K562 (cell line): ENCODE measurements around the gene IFNGR1. TPM values are rescaled to one million over a fixed set of nuclear protein-coding genes. Genes with fewer than 3 reads are reported as not detected.

Source experiments
- ATAC-seq: fragments of 200-7000 bp; cut with Tn5 transposase; 3 replicates; pipeline ENCODE4 v1.9.1; 2020; ENCODE audit warnings: moderate library complexity
- BruUV-seq: library from RNA; stranded (reverse); fragments of 400-500 nt; replicated peaks from 2 replicates; lab custom pipeline; 2021; lab: Mats Ljungman, UMichigan
- CTCF ChIA-PET: fragments of 300-600 bp; formaldehyde crosslinking; extraction: SDS; loops from one replicate; lab custom pipeline; 2021; ENCODE audit warnings: low intra/inter-chr PET ratio; lab: Yijun Ruan, JAX
- POLR2A ChIA-PET: fragments of 300-600, 350-650 bp; sonication (Branson Sonifier 250); formaldehyde crosslinking; extraction: SDS; loops from one replicate; lab custom pipeline; 2021; ENCODE audit warnings: antibody characterized with exemption, inconsistent platforms; lab: Yijun Ruan, JAX
- DNase-seq, 4 experiments: peaks; one replicate each; pipeline versions ENCODE4 v3.0.0 to v3.0.0-alpha.2; 2011 to 2018; ENCODE audit warnings: low spot score in 3 of 4, mixed read lengths in 3 of 4; ENCODE audit errors: extremely low read depth in 1 of 4
- FAIRE-seq: peaks from 2 replicates; lab custom pipeline; 2011; peaks lifted over from hg19 to GRCh38; lab: Jason Lieb, UNC
- H2AFZ ChIP-seq: 2 replicates; pipeline ENCODE4 v1.6.0; 2011; ENCODE audit warnings: low read depth, low read length, control low read depth, inconsistent platforms
- H3K27ac ChIP-seq: fragments of 200-600 bp; 3 replicates; pipeline ENCODE4 v1.8.0; 2011; ENCODE audit warnings: low read depth, mild to moderate bottlenecking, control low read depth, inconsistent platforms, low read length, moderate library complexity, mixed read lengths; ENCODE audit errors: extremely low read depth
- H3K27me3 ChIP-seq, 2 experiments: fragments of 300-600 bp in 1 of 2; 2 replicates in 1 of 2; 3 replicates in 1 of 2; pipeline versions ENCODE4 v1.6.0 to v1.8.0; 2011; ENCODE audit warnings: inconsistent platforms in 2 of 2, low read length in 2 of 2, mild to moderate bottlenecking in 1 of 2, mixed read lengths in 1 of 2, moderate library complexity in 1 of 2; ENCODE audit not compliant: control insufficient read depth in 2 of 2, insufficient read depth in 2 of 2
- H3K36me3 ChIP-seq: fragments of 300-600 bp; 3 replicates; pipeline ENCODE4 v1.8.0; 2011; ENCODE audit warnings: mild to moderate bottlenecking, low read length, inconsistent platforms; ENCODE audit not compliant: control insufficient read depth, insufficient read depth
- H3K4me1 ChIP-seq, 2 experiments: fragments of 200-600 bp in 1 of 2; replicated peaks in 1 of 2; 2 replicates in 1 of 2; 3 replicates in 1 of 2; pipeline versions ENCODE4 v1.5.1 to v1.8.0; 2011; ENCODE audit warnings: inconsistent platforms in 2 of 2, low read length in 2 of 2, mild to moderate bottlenecking in 1 of 2, mixed read lengths in 1 of 2, moderate library complexity in 1 of 2; ENCODE audit not compliant: control insufficient read depth in 2 of 2, insufficient read depth in 2 of 2
- H3K4me2 ChIP-seq: 2 replicates; pipeline ENCODE4 v1.6.1; 2011; ENCODE audit warnings: low read length, control low read depth, inconsistent platforms, mixed read lengths; ENCODE audit not compliant: insufficient read depth
- H3K4me3 ChIP-seq: fragments of 200-600 bp; sonication (generic), shearing (Covaris generic); 2 replicates; pipeline ENCODE4 v1.5.1; 2016; ENCODE audit warnings: control low read depth, inconsistent platforms
- H3K79me2 ChIP-seq: fragments of 200-600 bp; 3 replicates; pipeline ENCODE4 v1.8.0; 2011; ENCODE audit warnings: low read length, inconsistent platforms; ENCODE audit not compliant: control insufficient read depth, insufficient read depth
- H3K9ac ChIP-seq, 2 experiments: 2 replicates each; pipeline versions ENCODE4 v1.6.0 to v1.6.1; 2011; ENCODE audit warnings: low read depth in 2 of 2, low read length in 2 of 2, control low read depth in 1 of 2, inconsistent platforms in 1 of 2, mild to moderate bottlenecking in 1 of 2, mixed read lengths in 1 of 2; ENCODE audit not compliant: insufficient read depth in 1 of 2
- H3K9me1 ChIP-seq: one replicate; pipeline ENCODE4 v1.6.0; 2011; ENCODE audit warnings: inconsistent platforms, mild to moderate bottlenecking, low read length, moderate library complexity; ENCODE audit not compliant: control insufficient read depth, insufficient read depth
- H3K9me3 ChIP-seq: replicated peaks from 2 replicates; pipeline ENCODE4 v1.5.1; 2011; ENCODE audit warnings: low read depth, low read length, inconsistent platforms; ENCODE audit not compliant: control insufficient read depth, insufficient read depth
- H4K20me1 ChIP-seq: replicated peaks from 2 replicates; pipeline ENCODE4 v1.6.1; 2011; ENCODE audit warnings: low read length, inconsistent platforms, mixed read lengths; ENCODE audit not compliant: control insufficient read depth, insufficient read depth
- CAMTA2 ChIP-seq: fragments of 250-450 bp; sonication (Bioruptor Pico); conservative IDR thresholded peaks from 2 replicates; pipeline ENCODE4 v1.5.1; 2022
- CHD1 ChIP-seq: fragments of 200-600 bp; sonication (generic); IDR thresholded peaks from one replicate; pipeline ENCODE4 v1.6.1; 2012; ENCODE audit warnings: mild to moderate bottlenecking, moderate library complexity, low read length, inconsistent platforms
- GATAD2A ChIP-seq: fragments of 450-650 bp; IDR thresholded peaks from 2 replicates; pipeline ENCODE4 v1.6.1; 2017
- HMBOX1 ChIP-seq: sonication (generic); IDR thresholded peaks from 2 replicates; pipeline ENCODE4 v1.6.1; 2016
- HNRNPLL ChIP-seq: fragments of 200-400 bp; formaldehyde crosslinking; IDR thresholded peaks from 2 replicates; pipeline ENCODE4 v1.6.1; 2017; ENCODE audit warnings: low read length, low read depth, mild to moderate bottlenecking; ENCODE audit not compliant: poor library complexity, severe bottlenecking
- IFI16 ChIP-seq: fragments of 250-450 bp; sonication (Bioruptor Pico); IDR thresholded peaks from 2 replicates; pipeline ENCODE4 v2.1.2; 2022; ENCODE audit warnings: mild to moderate bottlenecking, inconsistent platforms
- MYNN ChIP-seq, 2 experiments: sonication (generic); formaldehyde crosslinking in 1 of 2; IDR thresholded peaks; 2 replicates each; pipeline versions ENCODE4 v1.5.0 to v1.6.1; 2016 to 2020; ENCODE audit warnings: antibody characterized with exemption in 1 of 2, missing genetic modification reagents in 1 of 2
- PBX2 ChIP-seq, 2 experiments: IDR thresholded peaks in 1 of 2; conservative IDR thresholded peaks in 1 of 2; 2 replicates each; pipeline ENCODE4 v1.6.1; 2016; ENCODE audit warnings: low read depth in 2 of 2, mild to moderate bottlenecking in 1 of 2, missing compliant biosample characterization in 1 of 2, missing genetic modification characterization in 1 of 2, moderate library complexity in 1 of 2
- SAP30 ChIP-seq: fragments of 200-600 bp; sonication (generic); IDR thresholded peaks from 2 replicates; pipeline ENCODE4 v1.6.1; 2012; ENCODE audit warnings: borderline replicate concordance, low read depth, mild to moderate bottlenecking, moderate library complexity, low read length, control low read depth, inconsistent platforms; ENCODE audit not compliant: insufficient read depth, poor library complexity, severe bottlenecking
- TCF3 ChIP-seq: sonication (generic); formaldehyde crosslinking; IDR thresholded peaks from 2 replicates; pipeline ENCODE4 v1.4.0; 2020; ENCODE audit warnings: mild to moderate bottlenecking, missing genetic modification reagents
- ZFP91 ChIP-seq: sonication (generic); formaldehyde crosslinking; IDR thresholded peaks from 2 replicates; pipeline ENCODE4 v1.8.0; 2022; ENCODE audit warnings: mild to moderate bottlenecking, missing genetic modification reagents
- ZNF354B ChIP-seq: fragments of 250-450 bp; sonication (Bioruptor Pico); IDR thresholded peaks from 2 replicates; pipeline ENCODE4 v1.4.0; 2020
- ZNF766 ChIP-seq: fragments of 200-800 bp; sonication (Bioruptor generic); conservative IDR thresholded peaks from 2 replicates; pipeline ENCODE4 v1.6.1; 2016; ENCODE audit warnings: missing genetic modification characterization, missing compliant biosample characterization
- WGBS: fragments of 100-300 bp; shearing (Covaris generic); methylation state at CpG from one replicate; pipeline ENCODE4 v1.1.6; 2016; ENCODE audit warnings: low coverage, mixed read lengths; ENCODE audit not compliant: insufficient coverage; ENCODE audit errors: missing lambda C conversion rate; 5-methylcytosine and 5-hydroxymethylcytosine counted together
- in situ Hi-C: fragments of 300-500 bp; cut with MboI; formaldehyde crosslinking; loops from 4 replicates; pipeline ENCODE4 v1.15.0; 2018; ENCODE audit warnings: inconsistent platforms, mixed read lengths
- intact Hi-C: fragments of 100-400 bp; cut with micrococcal nuclease; formaldehyde crosslinking; loops from 2 replicates; pipeline ENCODE4 v1.14.2; 2022
- polyA plus RNA-seq, 8 experiments: library from polyadenylated mRNA; depleted of rRNA in 4 of 8; stranded (reverse) in 5 of 8; unstranded in 3 of 8; fragments of >200 nt; fragmentation: Nextera tagmentation in 2 of 8; fragmentation: Illumina TruSeq in 1 of 8; extraction: Ambion mirVana in 2 of 8; extraction: Trizol in 1 of 8; gene quantifications; 2 replicates each; pipeline versions ENCODE4 v1.2.1 to v1.2.3, GENCODE V29; 2011 to 2014; ENCODE audit warnings: inconsistent platforms in 1 of 8, missing spikeins in 1 of 8
- total RNA-seq, 7 experiments: library from RNA; depleted of rRNA in 6 of 7; stranded (reverse); fragments of >200 nt in 6 of 7; fragmentation: Illumina TruSeq in 2 of 7; extraction: Trizol in 2 of 7; gene quantifications; 2 replicates each; pipeline versions ENCODE4 v1.2.1 to v1.2.3, GENCODE V29; 2011 to 2021; ENCODE audit warnings: low replicate concordance in 1 of 7

IFNGR1 gene
- total and polyA plus RNA-seq, 9 of the 15 experiments (the other 6 are each of a cell fraction or from before 2014, with no cell fraction given), result 14.7 to 47.0 (median 26.7) TPM

GRCh38 chr6:137218473-137218916 is 690 bp downstream of the IFNGR1 start (continued):
- TF ChIP-seq IFI16 (CRISPR knock-in tag), result no peak

- Histone ChIP-seq H3K9me3 (peaks cover 6% of the 10 kb centered on the region), H3K9me1 (no peaks in the 10 kb centered on the region), H3K27me3 (no peaks in the 10 kb centered on the region), H4K20me1 (peaks cover 4% of the 10 kb centered on the region; the same call in 1 of the 2 replicates), H3K36me3 (no peaks in the 10 kb centered on the region; the same call in 2 of the 3 replicates), H3K4me1 (peaks cover 9 to 35% of the 10 kb centered on the region in 2 experiments), H3K9ac (peak overlapping the region; percentile 73 to 94; a peak in 3 of 4 replicates), H3K79me2 (peaks cover 61% of the 10 kb centered on the region), H3K4me2 (peak overlapping the region; percentile 99), H2AFZ (peak overlapping the region; percentile 99), H3K4me3 (peak overlapping the region; percentile 79), H3K27ac (peak overlapping the region; percentile 77)
- peak; percentile 55 for FAIRE-seq
- POLR2A ChIA-PET, result interaction anchor here (0.8 to 1.5 kb wide), 4 partner anchors 9 to 20 kb away, joined by 3 to 7 read pairs (median 3); no protein-coding TSS in a partner anchor
- peak in 3 of 4 experiments; percentile 20 to 66 (median 27) for DNase-seq
- no TSS peak for BruUV-seq
- in situ Hi-C loops (no loop called here), intact Hi-C loops (loop anchor here (1.0 kb wide), 1 partner anchor 48 kb away; no protein-coding TSS in a partner anchor)
- CTCF ChIA-PET, result no interaction called here
- WGBS, result 9% methylated on average over 12 of the region's 12 CpGs
- peak; percentile 27 for ATAC-seq
- TF ChIP-seq ZNF354B (CRISPR knock-in tag) (no peak), CAMTA2 (CRISPR knock-in tag) (no peak), ZFP91 (0 out of 2 replicates have a peak, but pooled peaks have one; percentile 6), CHD1 (peak; percentile 25), ZNF766 (CRISPR knock-in tag) (peak; percentile 53; the same call in 1 of the 2 replicates), SAP30 (no peak), GATAD2A (no peak), MYNN (IDR thresholded peaks at IDR 0.05) (peak; percentile 39; the same call in 1 of the 2 replicates), MYNN (CRISPR knock-in tag; IDR thresholded peaks at IDR 0.05) (no peak), HMBOX1 (peak; percentile 83), TCF3 (CRISPR knock-in tag) (0 out of 2 replicates have a peak, but pooled peaks have one; percentile 20), PBX2 (CRISPR knock-in tag; IDR thresholded peaks at IDR 0.05; ENCODE audit: low read depth) (no peak), PBX2 (tag; conservative IDR thresholded peaks at IDR 0.05; ENCODE audit: low read depth) (peak; percentile 37; the same call in 1 of the 2 replicates), HNRNPLL (peak; percentile 17)
Measured at GRCh38 chr6:137217801-137218472, 1.2 kb downstream of the IFNGR1 start.
